Stimulated activated naive B cell treated with anti-CD40 and anti-IgM and Interleukin-4, amounts not matched to agents 10 μg/mL and 1 μg/mL and 100 μg/mL, for 72 hours (primary cell): ENCODE data around the gene PSRC1.

Experiments
- ATAC-seq, 2 donors: fragments of 150-1000 bp; cut with Tn5 transposase; replicated peaks; 2 replicates each; pipeline ENCODE4 v1.10.0; 2021; ENCODE audit warnings: moderate library complexity in 1 of 2
- DNase-seq: peaks from one replicate; pipeline ENCODE4 v3.0.0; 2021
- H3K27ac Mint-ChIP-seq: one replicate; pipeline ENCODE4 v1.8.0; 2022; ENCODE audit warnings: mild to moderate bottlenecking, mixed read lengths
- H3K27me3 Mint-ChIP-seq, 2 donors: one replicate each; pipeline ENCODE4 v1.8.0; 2022; ENCODE audit warnings: mixed read lengths in 2 of 2
- H3K36me3 Mint-ChIP-seq, 2 donors: one replicate each; pipeline ENCODE4 v1.8.0; 2022; ENCODE audit warnings: mixed read lengths in 2 of 2, mild to moderate bottlenecking in 1 of 2
- H3K4me1 Mint-ChIP-seq, 2 donors: one replicate each; pipeline ENCODE4 v1.8.0; 2022; ENCODE audit warnings: mixed read lengths in 2 of 2, mild to moderate bottlenecking in 1 of 2
- H3K4me3 Mint-ChIP-seq, 2 donors: one replicate each; pipeline ENCODE4 v1.8.0; 2022; ENCODE audit warnings: mild to moderate bottlenecking in 2 of 2, mixed read lengths in 2 of 2, moderate library complexity in 1 of 2
- H3K9me3 Mint-ChIP-seq, 2 donors: one replicate each; pipeline ENCODE4 v1.8.0; 2022; ENCODE audit warnings: mixed read lengths in 2 of 2, mild to moderate bottlenecking in 1 of 2

The PSRC1 gene

GRCh38 chr1:109283748-109284600 lies 1.0 kb upstream of the PSRC1 start:
- Mint-ChIP-seq H3K36me3 (no peaks in the 10 kb centered on the region), H3K4me3 (peak overlapping the region; percentile 84 to 98), H3K9me3 (no peaks in the 10 kb centered on the region), H3K27ac (no peak overlapping the region), H3K27me3 (peaks cover 4 to 5% of the 10 kb centered on the region in 2 donors), H3K4me1 (peaks cover 3 to 25% of the 10 kb centered on the region in 2 donors)
- DNase-seq = no peak
- no peak for ATAC-seq

- no peak for DNase-seq
- Mint-ChIP-seq H3K36me3 (no peaks in the 10 kb centered on the region), H3K27ac (no peak overlapping the region), H3K4me3 (peak overlapping the region; percentile 84 to 98), H3K9me3 (no peaks in the 10 kb centered on the region), H3K4me1 (peaks cover 3 to 25% of the 10 kb centered on the region in 2 donors), H3K27me3 (peaks cover 4 to 5% of the 10 kb centered on the region in 2 donors)
- ATAC-seq = no peak
These were observed 421 bp downstream of the PSRC1 start for GRCh38 chr1:109282497-109282951.

GRCh38 chr1:109281680-109282496 lies 1.1 kb downstream of the PSRC1 start:
- H3K4me1 Mint-ChIP-seq = peaks cover 4 to 30% of the 10 kb centered on the region in 2 donors
- H3K36me3 Mint-ChIP-seq = no peaks in the 10 kb centered on the region
- no peak for DNase-seq
- ATAC-seq = no peak
- H3K27ac Mint-ChIP-seq = no peak overlapping the region
- peak overlapping the region; percentile 84 to 98 for H3K4me3 Mint-ChIP-seq
- H3K9me3 Mint-ChIP-seq = no peaks in the 10 kb centered on the region
- peaks cover 4 to 5% of the 10 kb centered on the region in 2 donors for H3K27me3 Mint-ChIP-seq

GRCh38 chr1:109280862-109281261 lies 2.1 kb downstream of the PSRC1 start:
- ATAC-seq (no peak), DNase-seq (no peak)
- H3K27me3 Mint-ChIP-seq = peaks cover 5% of the 10 kb centered on the region in 2 donors
- no peaks in the 10 kb centered on the region for H3K36me3 Mint-ChIP-seq
- no peak overlapping the region for H3K4me3 Mint-ChIP-seq
- no peak overlapping the region for H3K27ac Mint-ChIP-seq
- H3K4me1 Mint-ChIP-seq = peaks cover 4 to 30% of the 10 kb centered on the region in 2 donors
- no peaks in the 10 kb centered on the region for H3K9me3 Mint-ChIP-seq

GRCh38 chr1:109279615-109280278 lies 3.2 kb downstream of the PSRC1 start:
- Mint-ChIP-seq H3K36me3 (no peaks in the 10 kb centered on the region), H3K4me3 (no peak overlapping the region), H3K27me3 (peaks cover 5 to 16% of the 10 kb centered on the region in 2 donors), H3K9me3 (no peaks in the 10 kb centered on the region), H3K4me1 (peaks cover 4 to 30% of the 10 kb centered on the region in 2 donors), H3K27ac (no peak overlapping the region)
- DNase-seq (no peak), ATAC-seq (no peak)

GRCh38 chr1:109277434-109278204 lies 5.3 kb downstream of the PSRC1 start:
- Mint-ChIP-seq H3K36me3 (no peaks in the 10 kb centered on the region), H3K9me3 (no peaks in the 10 kb centered on the region), H3K27me3 (peaks cover 10 to 21% of the 10 kb centered on the region in 2 donors), H3K27ac (no peak overlapping the region), H3K4me1 (peaks cover 7 to 17% of the 10 kb centered on the region in 2 donors), H3K4me3 (no peak overlapping the region)
- DNase-seq = peak; percentile 58
- ATAC-seq = peak; percentile 86 to 89

- ATAC-seq (no peak), DNase-seq (no peak)
- H3K4me3 Mint-ChIP-seq = no peak overlapping the region
- no peaks in the 10 kb centered on the region for H3K36me3 Mint-ChIP-seq
- H3K27ac Mint-ChIP-seq = peak overlapping the region; percentile 25
- H3K9me3 Mint-ChIP-seq = no peaks in the 10 kb centered on the region
- H3K27me3 Mint-ChIP-seq = peaks cover 10 to 21% of the 10 kb centered on the region in 2 donors
- H3K4me1 Mint-ChIP-seq = peaks cover 5 to 7% of the 10 kb centered on the region in 2 donors
These were observed 7.1 kb downstream of the PSRC1 start for GRCh38 chr1:109275706-109276345.

- no peak for DNase-seq
- Mint-ChIP-seq H3K9me3 (no peaks in the 10 kb centered on the region), H3K4me3 (no peak overlapping the region), H3K27me3 (peaks cover 10 to 21% of the 10 kb centered on the region in 2 donors), H3K36me3 (no peaks in the 10 kb centered on the region), H3K4me1 (peaks cover 5 to 7% of the 10 kb centered on the region in 2 donors), H3K27ac (no peak overlapping the region)
- peak in 1 of 2 donors; percentile 39 for ATAC-seq
These were observed 8.1 kb downstream of the PSRC1 start for GRCh38 chr1:109274533-109275476.

- Mint-ChIP-seq H3K36me3 (no peaks in the 10 kb centered on the region), H3K4me3 (no peak overlapping the region), H3K4me1 (peaks cover 5 to 7% of the 10 kb centered on the region in 2 donors), H3K27me3 (peaks cover 10 to 21% of the 10 kb centered on the region in 2 donors), H3K9me3 (no peaks in the 10 kb centered on the region), H3K27ac (no peak overlapping the region)
- DNase-seq = no peak
- ATAC-seq = no peak
These were observed 9.2 kb downstream of the PSRC1 start for GRCh38 chr1:109273570-109274288.

GRCh38 chr1:109272831-109273547 lies 10.0 kb downstream of the PSRC1 start:
- Mint-ChIP-seq H3K4me1 (peaks cover 5 to 7% of the 10 kb centered on the region in 2 donors), H3K9me3 (no peaks in the 10 kb centered on the region), H3K4me3 (no peak overlapping the region), H3K27me3 (peaks cover 10 to 21% of the 10 kb centered on the region in 2 donors), H3K36me3 (no peaks in the 10 kb centered on the region), H3K27ac (no peak overlapping the region)
- DNase-seq (no peak), ATAC-seq (no peak)

GRCh38 chr1:109272021-109272799 lies 10.7 kb downstream of the PSRC1 start:
- Mint-ChIP-seq H3K4me1 (peaks cover 3 to 8% of the 10 kb centered on the region in 2 donors), H3K27ac (no peak overlapping the region), H3K4me3 (no peak overlapping the region), H3K36me3 (no peaks in the 10 kb centered on the region), H3K27me3 (peaks cover 10 to 21% of the 10 kb centered on the region in 2 donors), H3K9me3 (no peaks in the 10 kb centered on the region)
- ATAC-seq (no peak), DNase-seq (no peak)
